GM12878 (cell line): ENCODE results near the gene HS6ST1. TPM values are rescaled to one million over a fixed set of nuclear protein-coding genes. Genes with fewer than 3 reads are reported as not detected.

Experiments used
- ATAC-seq: fragments of 200-7000 bp; cut with Tn5 transposase; 3 replicates; pipeline ENCODE4 v1.9.1; 2020; ENCODE audit warnings: mild to moderate bottlenecking, moderate library complexity
- BruUV-seq: library from RNA; stranded (reverse); fragments of 400-500 nt; replicated peaks from 2 replicates; lab custom pipeline; 2021; lab: Mats Ljungman, UMichigan
- CTCF ChIA-PET: fragments of 300-600 bp; sonication (Branson Sonifier 250); formaldehyde crosslinking; extraction: SDS; loops from one replicate; lab custom pipeline; 2021; ENCODE audit warnings: inconsistent platforms; lab: Yijun Ruan, JAX
- POLR2A ChIA-PET: fragments of 350-600 bp; formaldehyde crosslinking; extraction: SDS; loops from one replicate; lab custom pipeline; 2021; ENCODE audit warnings: inconsistent platforms; lab: Charles Lee
- RAD21 ChIA-PET: fragments of 300-600 bp; sonication (Branson Sonifier 250); formaldehyde crosslinking; loops from one replicate; lab custom pipeline; 2023; ENCODE audit warnings: antibody characterized with exemption; ENCODE audit not compliant: unreplicated experiment; lab: Charles Lee
- SMC1A ChIA-PET: fragments of 300-600 bp; sonication (Branson Sonifier 250); formaldehyde crosslinking; loops from one replicate; lab custom pipeline; 2023; ENCODE audit not compliant: unreplicated experiment, uncharacterized antibody; lab: Charles Lee
- DNase-seq: peaks from one replicate; pipeline ENCODE4 v3.0.0-alpha.2; 2011; ENCODE audit warnings: low read depth, low spot score
- FAIRE-seq: peaks from 3 replicates; lab custom pipeline; 2011; peaks lifted over from hg19 to GRCh38; lab: Jason Lieb, UNC
- H2AFZ ChIP-seq: 2 replicates; pipeline ENCODE4 v1.6.0; 2011; ENCODE audit warnings: low read depth, low read length, control low read depth; ENCODE audit not compliant: control insufficient read depth
- H3K27ac ChIP-seq: 2 replicates; pipeline ENCODE4 v1.5.1; 2011; ENCODE audit warnings: control low read depth; ENCODE audit not compliant: control insufficient read depth, insufficient read depth
- H3K27me3 ChIP-seq, 2 experiments: replicated peaks in 1 of 2; 2 replicates each; pipeline versions ENCODE4 v1.6.0 to v1.6.1; 2011; ENCODE audit warnings: low read length in 1 of 2; ENCODE audit not compliant: control insufficient read depth in 2 of 2, insufficient read depth in 2 of 2
- H3K36me3 ChIP-seq, 2 experiments: 2 replicates each; pipeline ENCODE4 v1.5.1; 2011; ENCODE audit warnings: low read length in 1 of 2; ENCODE audit not compliant: control insufficient read depth in 2 of 2, insufficient read depth in 2 of 2
- H3K4me1 ChIP-seq: 2 replicates; pipeline ENCODE4 v1.6.1; 2011; ENCODE audit warnings: mild to moderate bottlenecking, low read length, moderate library complexity, mixed read lengths; ENCODE audit not compliant: control insufficient read depth, insufficient read depth
- H3K4me2 ChIP-seq: 2 replicates; pipeline ENCODE4 v1.6.0; 2011; ENCODE audit warnings: control low read depth; ENCODE audit not compliant: control insufficient read depth, insufficient read depth
- H3K4me3 ChIP-seq: fragments of 200-600 bp; sonication (generic); 2 replicates; pipeline ENCODE4 v1.5.1; 2016
- H3K79me2 ChIP-seq: 2 replicates; pipeline ENCODE4 v1.6.0; 2011; ENCODE audit warnings: low read length; ENCODE audit not compliant: control insufficient read depth, insufficient read depth
- H3K9ac ChIP-seq: 2 replicates; pipeline ENCODE4 v1.8.0; 2011; ENCODE audit warnings: low read length, control low read depth, mixed read lengths; ENCODE audit not compliant: control insufficient read depth, insufficient read depth
- H3K9me3 ChIP-seq: replicated peaks from 3 replicates; pipeline ENCODE4 v1.5.1; 2011; ENCODE audit warnings: mild to moderate bottlenecking, low read length; ENCODE audit not compliant: control insufficient read depth, insufficient read depth
- H4K20me1 ChIP-seq: 2 replicates; pipeline ENCODE4 v1.6.0; 2011; ENCODE audit not compliant: control insufficient read depth, insufficient read depth
- EZH2 ChIP-seq: IDR thresholded peaks from 2 replicates; pipeline ENCODE4 v1.6.1; 2012; ENCODE audit warnings: low read depth, mild to moderate bottlenecking, control low read depth, inconsistent platforms, low read length, borderline replicate concordance; ENCODE audit not compliant: control insufficient read depth
- HDAC6 ChIP-seq: fragments of 200-600 bp; sonication (generic); IDR thresholded peaks from one replicate; pipeline ENCODE4 v1.8.0; 2017; ENCODE audit warnings: antibody characterized with exemption; ENCODE audit not compliant: unreplicated experiment
- HDGF ChIP-seq: fragments of 450-650 bp; IDR thresholded peaks from 2 replicates; pipeline ENCODE4 v1.6.1; 2016; ENCODE audit warnings: antibody characterized with exemption
- IRF4 ChIP-seq: IDR thresholded peaks from 2 replicates; pipeline ENCODE4 v1.6.1; 2011; ENCODE audit warnings: low read depth, low read length
- MYC ChIP-seq: IDR thresholded peaks from 2 replicates; pipeline ENCODE4 v1.6.1; 2011; ENCODE audit warnings: mild to moderate bottlenecking, low read length, moderate library complexity, inconsistent platforms; ENCODE audit not compliant: insufficient read depth, insufficient replicate concordance, insufficient read length, severe bottlenecking
- POLR2AphosphoS2 ChIP-seq: IDR thresholded peaks from 2 replicates; pipeline ENCODE4 v1.6.1; 2011; ENCODE audit warnings: low read depth, mild to moderate bottlenecking, low read length, improper control_type of control experiment, moderate library complexity
- RAD51 ChIP-seq: fragments of 450-650 bp; IDR thresholded peaks from 2 replicates; pipeline ENCODE4 v1.6.1; 2016; ENCODE audit warnings: moderate library complexity, mild to moderate bottlenecking, inconsistent platforms
- SMC3 ChIP-seq: IDR thresholded peaks from 2 replicates; pipeline ENCODE4 v1.6.1; 2011; ENCODE audit warnings: low read length, improper control_type of control experiment, borderline replicate concordance
- YY1 ChIP-seq: IDR thresholded peaks from 2 replicates; pipeline ENCODE4 v1.6.1; 2011; ENCODE audit warnings: low read depth, mild to moderate bottlenecking, low read length
- ZNF274 ChIP-seq: IDR thresholded peaks from one replicate; pipeline ENCODE4 v1.8.0; 2011; ENCODE audit not compliant: insufficient read length, insufficient read depth
- WGBS: methylation state at CpG from one replicate; pipeline ENCODE4 v1.1.6; 2016; ENCODE audit warnings: low lambda C conversion rate; ENCODE audit not compliant: insufficient replicate concordance, insufficient coverage; ENCODE audit errors: missing lambda C conversion rate; 5-methylcytosine and 5-hydroxymethylcytosine counted together
- in situ Hi-C: fragments of 300-500 bp; cut with MboI; formaldehyde crosslinking; loops from 9 replicates; pipeline ENCODE4 v1.14.3; 2018; ENCODE audit warnings: mixed read lengths
- intact Hi-C: fragments of 100-400 bp; cut with micrococcal nuclease; formaldehyde crosslinking; loops from one replicate; pipeline ENCODE4 v1.14.2; 2022; ENCODE audit not compliant: unreplicated experiment
- polyA plus RNA-seq, 11 experiments: library from polyadenylated mRNA; depleted of rRNA in 4 of 11; unstranded in 6 of 11; stranded (reverse) in 5 of 11; fragments of >200 nt; fragmentation: Nextera tagmentation in 4 of 11; fragmentation: Illumina TruSeq in 1 of 11; extraction: Ambion mirVana in 4 of 11; extraction: Trizol in 1 of 11; gene quantifications; 1 replicate in 1 of 11; 2 replicates in 10 of 11; pipeline versions ENCODE4 v1.2.1 to v1.2.3, GENCODE V29; 2011 to 2016; ENCODE audit warnings: inconsistent platforms in 2 of 11, missing spikeins in 2 of 11, low read depth in 1 of 11
- total RNA-seq, 4 experiments: library from RNA; depleted of rRNA in 3 of 4; stranded (reverse); fragments of >200 nt in 3 of 4; fragmentation: Illumina TruSeq in 1 of 4; extraction: Trizol in 1 of 4; gene quantifications; 2 replicates each; pipeline versions ENCODE4 v1.2.1 to v1.2.3, GENCODE V29; 2013 to 2021
- TF ChIP-seq, protein P1 (sequence below): fragments of 150-350 bp; IDR thresholded peaks from 2 replicates; pipeline ENCODE4 v1.6.1; 2014; ENCODE audit warnings: mild to moderate bottlenecking, low read depth, low read length
- TF ChIP-seq, protein P2 (sequence below): fragments of 450-650 bp; IDR thresholded peaks from 2 replicates; pipeline ENCODE4 v1.6.1; 2017; ENCODE audit warnings: mild to moderate bottlenecking, moderate library complexity
- TF ChIP-seq, protein P3 (sequence below): IDR thresholded peaks from 2 replicates; pipeline ENCODE4 v1.6.1; 2011; ENCODE audit warnings: low read depth, low read length, improper control_type of control experiment, borderline replicate concordance
- TF ChIP-seq, protein P4 (sequence below): fragments of 450-650 bp; formaldehyde crosslinking; IDR thresholded peaks from 2 replicates; pipeline ENCODE4 v1.4.0; 2022; ENCODE audit warnings: mild to moderate bottlenecking, moderate library complexity

Gene HS6ST1
- total and polyA plus RNA-seq, 10 of the 15 experiments (the other 5 are each of a cell fraction or from before 2014, with no cell fraction given): 0.48 to 17.0 (median 4.7) TPM

DNA sequence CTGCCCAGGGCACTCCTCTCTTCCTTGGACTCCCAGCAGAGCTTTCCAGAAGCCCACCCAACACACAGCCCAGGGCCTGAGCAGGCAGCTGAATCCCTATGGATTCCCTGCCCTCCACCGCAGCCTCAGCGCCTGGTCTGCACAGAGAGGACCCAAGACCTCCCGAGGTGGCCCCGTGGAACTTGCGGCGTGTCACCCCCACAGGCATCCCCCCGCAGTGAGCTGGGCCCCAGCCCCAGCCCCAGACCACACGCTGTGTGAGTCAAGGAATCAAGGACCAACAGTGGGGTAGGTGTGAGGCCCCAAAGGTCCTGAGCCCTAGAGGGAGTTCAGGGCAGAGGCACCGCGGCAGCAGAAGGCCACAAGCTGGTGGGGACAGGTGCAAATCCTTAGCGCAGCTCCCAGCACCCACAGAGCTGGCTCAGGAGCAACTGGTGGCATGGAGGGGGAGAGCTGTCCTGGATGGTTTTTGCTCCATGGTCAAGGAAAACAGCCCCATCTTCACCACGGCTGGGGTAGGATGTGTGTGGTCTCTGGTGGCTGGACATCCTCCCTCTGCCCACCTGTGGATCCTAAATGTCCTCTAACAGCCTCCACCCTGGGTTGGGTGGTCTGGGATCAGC lies 8.5 kb downstream of the HS6ST1 start:
- no peak overlapping the region for H3K9ac ChIP-seq
- no peaks in the 10 kb centered on the region for H3K9me3 ChIP-seq
- H3K4me2 ChIP-seq: no peak overlapping the region
- no peak for DNase-seq
- ChIA-PET SMC1A (no interaction called here), CTCF (no interaction called here), RAD21 (no interaction called here), POLR2A (no interaction called here)
- H3K36me3 ChIP-seq: peaks cover 0 to 2% of the 10 kb centered on the region in 2 experiments; a peak in 2 of 4 replicates
- H3K79me2 ChIP-seq: no peaks in the 10 kb centered on the region; the same call in none of the 2 replicates
- H3K27ac ChIP-seq: no peak overlapping the region
- FAIRE-seq: no peak
- H3K27me3 ChIP-seq: no peaks in the 10 kb centered on the region
- BruUV-seq: no TSS peak
- peaks cover 7% of the 10 kb centered on the region for H3K4me1 ChIP-seq
- 94% methylated on average over 11 of the region's 12 CpGs for WGBS
- no peak overlapping the region for H3K4me3 ChIP-seq
- intact Hi-C loops: no loop called here
- H4K20me1 ChIP-seq: no peaks in the 10 kb centered on the region; the same call in 1 of the 2 replicates
- in situ Hi-C loops: no loop called here
- ATAC-seq: no peak
- H2AFZ ChIP-seq: no peak overlapping the region
- no peak for TF ChIP-seq EZH2
- no peak for TF ChIP-seq IRF4
- TF ChIP-seq, protein P1, sequence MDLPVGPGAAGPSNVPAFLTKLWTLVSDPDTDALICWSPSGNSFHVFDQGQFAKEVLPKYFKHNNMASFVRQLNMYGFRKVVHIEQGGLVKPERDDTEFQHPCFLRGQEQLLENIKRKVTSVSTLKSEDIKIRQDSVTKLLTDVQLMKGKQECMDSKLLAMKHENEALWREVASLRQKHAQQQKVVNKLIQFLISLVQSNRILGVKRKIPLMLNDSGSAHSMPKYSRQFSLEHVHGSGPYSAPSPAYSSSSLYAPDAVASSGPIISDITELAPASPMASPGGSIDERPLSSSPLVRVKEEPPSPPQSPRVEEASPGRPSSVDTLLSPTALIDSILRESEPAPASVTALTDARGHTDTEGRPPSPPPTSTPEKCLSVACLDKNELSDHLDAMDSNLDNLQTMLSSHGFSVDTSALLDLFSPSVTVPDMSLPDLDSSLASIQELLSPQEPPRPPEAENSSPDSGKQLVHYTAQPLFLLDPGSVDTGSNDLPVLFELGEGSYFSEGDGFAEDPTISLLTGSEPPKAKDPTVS: no peak
- TF ChIP-seq POLR2AphosphoS2: no peak
- no peak for TF ChIP-seq HDGF
- TF ChIP-seq SMC3: no peak
- no peak for TF ChIP-seq MYC
- TF ChIP-seq HDAC6: no peak
- TF ChIP-seq, protein P2, sequence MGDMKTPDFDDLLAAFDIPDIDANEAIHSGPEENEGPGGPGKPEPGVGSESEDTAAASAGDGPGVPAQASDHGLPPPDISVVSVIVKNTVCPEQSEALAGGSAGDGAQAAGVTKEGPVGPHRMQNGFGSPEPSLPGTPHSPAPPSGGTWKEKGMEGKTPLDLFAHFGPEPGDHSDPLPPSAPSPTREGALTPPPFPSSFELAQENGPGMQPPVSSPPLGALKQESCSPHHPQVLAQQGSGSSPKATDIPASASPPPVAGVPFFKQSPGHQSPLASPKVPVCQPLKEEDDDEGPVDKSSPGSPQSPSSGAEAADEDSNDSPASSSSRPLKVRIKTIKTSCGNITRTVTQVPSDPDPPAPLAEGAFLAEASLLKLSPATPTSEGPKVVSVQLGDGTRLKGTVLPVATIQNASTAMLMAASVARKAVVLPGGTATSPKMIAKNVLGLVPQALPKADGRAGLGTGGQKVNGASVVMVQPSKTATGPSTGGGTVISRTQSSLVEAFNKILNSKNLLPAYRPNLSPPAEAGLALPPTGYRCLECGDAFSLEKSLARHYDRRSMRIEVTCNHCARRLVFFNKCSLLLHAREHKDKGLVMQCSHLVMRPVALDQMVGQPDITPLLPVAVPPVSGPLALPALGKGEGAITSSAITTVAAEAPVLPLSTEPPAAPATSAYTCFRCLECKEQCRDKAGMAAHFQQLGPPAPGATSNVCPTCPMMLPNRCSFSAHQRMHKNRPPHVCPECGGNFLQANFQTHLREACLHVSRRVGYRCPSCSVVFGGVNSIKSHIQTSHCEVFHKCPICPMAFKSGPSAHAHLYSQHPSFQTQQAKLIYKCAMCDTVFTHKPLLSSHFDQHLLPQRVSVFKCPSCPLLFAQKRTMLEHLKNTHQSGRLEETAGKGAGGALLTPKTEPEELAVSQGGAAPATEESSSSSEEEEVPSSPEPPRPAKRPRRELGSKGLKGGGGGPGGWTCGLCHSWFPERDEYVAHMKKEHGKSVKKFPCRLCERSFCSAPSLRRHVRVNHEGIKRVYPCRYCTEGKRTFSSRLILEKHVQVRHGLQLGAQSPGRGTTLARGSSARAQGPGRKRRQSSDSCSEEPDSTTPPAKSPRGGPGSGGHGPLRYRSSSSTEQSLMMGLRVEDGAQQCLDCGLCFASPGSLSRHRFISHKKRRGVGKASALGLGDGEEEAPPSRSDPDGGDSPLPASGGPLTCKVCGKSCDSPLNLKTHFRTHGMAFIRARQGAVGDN: no peak
- TF ChIP-seq, protein P3, sequence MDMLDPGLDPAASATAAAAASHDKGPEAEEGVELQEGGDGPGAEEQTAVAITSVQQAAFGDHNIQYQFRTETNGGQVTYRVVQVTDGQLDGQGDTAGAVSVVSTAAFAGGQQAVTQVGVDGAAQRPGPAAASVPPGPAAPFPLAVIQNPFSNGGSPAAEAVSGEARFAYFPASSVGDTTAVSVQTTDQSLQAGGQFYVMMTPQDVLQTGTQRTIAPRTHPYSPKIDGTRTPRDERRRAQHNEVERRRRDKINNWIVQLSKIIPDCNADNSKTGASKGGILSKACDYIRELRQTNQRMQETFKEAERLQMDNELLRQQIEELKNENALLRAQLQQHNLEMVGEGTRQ: no peak
- TF ChIP-seq ZNF274: no peak
- TF ChIP-seq YY1: no peak
- no peak for TF ChIP-seq RAD51
- TF ChIP-seq, protein P4, sequence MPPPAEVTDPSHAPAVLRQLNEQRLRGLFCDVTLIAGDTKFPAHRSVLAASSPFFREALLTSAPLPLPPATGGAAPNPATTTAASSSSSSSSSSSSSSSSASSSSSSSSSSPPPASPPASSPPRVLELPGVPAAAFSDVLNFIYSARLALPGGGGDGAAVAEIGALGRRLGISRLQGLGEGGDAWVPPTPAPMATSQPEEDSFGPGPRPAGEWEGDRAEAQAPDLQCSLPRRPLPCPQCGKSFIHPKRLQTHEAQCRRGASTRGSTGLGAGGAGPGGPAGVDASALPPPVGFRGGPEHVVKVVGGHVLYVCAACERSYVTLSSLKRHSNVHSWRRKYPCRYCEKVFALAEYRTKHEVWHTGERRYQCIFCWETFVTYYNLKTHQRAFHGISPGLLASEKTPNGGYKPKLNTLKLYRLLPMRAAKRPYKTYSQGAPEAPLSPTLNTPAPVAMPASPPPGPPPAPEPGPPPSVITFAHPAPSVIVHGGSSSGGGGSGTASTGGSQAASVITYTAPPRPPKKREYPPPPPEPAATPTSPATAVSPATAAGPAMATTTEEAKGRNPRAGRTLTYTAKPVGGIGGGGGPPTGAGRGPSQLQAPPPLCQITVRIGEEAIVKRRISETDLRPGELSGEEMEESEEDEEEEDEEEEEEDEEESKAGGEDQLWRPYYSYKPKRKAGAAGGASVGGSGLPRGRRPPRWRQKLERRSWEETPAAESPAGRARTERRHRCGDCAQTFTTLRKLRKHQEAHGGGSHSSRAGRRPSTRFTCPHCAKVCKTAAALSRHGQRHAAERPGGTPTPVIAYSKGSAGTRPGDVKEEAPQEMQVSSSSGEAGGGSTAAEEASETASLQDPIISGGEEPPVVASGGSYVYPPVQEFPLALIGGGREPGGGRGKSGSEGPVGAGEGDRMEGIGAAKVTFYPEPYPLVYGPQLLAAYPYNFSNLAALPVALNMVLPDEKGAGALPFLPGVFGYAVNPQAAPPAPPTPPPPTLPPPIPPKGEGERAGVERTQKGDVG (CRISPR knock-in tag): no peak
